GM21367 (cell line): Measurements from ENCODE around the gene SLC25A38.
"Not testable (repeated sequence)": the region's sequence is repeated elsewhere in the genome, so short reads cannot be mapped to it uniquely, and the experiment has no call there.

Source experiments
- ATAC-seq: cut with Tn5 transposase; IDR thresholded peaks from one replicate; pipeline ENCODE4 v1.9.1; 2021; ENCODE audit not compliant: unreplicated experiment

SLC25A38 gene

GRCh38 chr3:39383045-39383880, at the start of gene SLC25A38:
SLC25A38 (plus strand) TSS chr3:39383370; CDS start chr3:39383725, 355 bp downstream.
- peak; percentile 58 for ATAC-seq

- ATAC-seq: no peak
Observed at GRCh38 chr3:39333607-39334006, 49.6 kb upstream of the SLC25A38 start.

DNA sequence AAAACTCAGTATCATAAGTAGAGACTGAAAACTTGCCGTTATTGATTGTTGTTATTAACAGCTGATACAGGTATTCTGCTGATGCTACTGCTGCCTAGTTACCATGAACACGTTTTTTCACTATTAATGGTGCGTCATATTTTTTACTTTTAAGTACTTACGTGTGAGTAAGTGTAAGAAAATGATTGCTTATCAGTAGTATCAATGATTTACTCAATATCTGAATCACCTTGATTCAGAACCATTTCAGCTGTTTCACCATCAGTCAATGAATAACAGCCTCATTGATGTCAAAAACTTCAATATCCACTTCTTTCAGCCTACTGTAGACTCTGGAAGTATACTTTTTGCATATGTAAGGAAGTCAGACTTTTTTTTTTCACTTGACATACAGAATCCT, 49.0 kb upstream of the SLC25A38 start:
- ATAC-seq: no peak

DNA sequence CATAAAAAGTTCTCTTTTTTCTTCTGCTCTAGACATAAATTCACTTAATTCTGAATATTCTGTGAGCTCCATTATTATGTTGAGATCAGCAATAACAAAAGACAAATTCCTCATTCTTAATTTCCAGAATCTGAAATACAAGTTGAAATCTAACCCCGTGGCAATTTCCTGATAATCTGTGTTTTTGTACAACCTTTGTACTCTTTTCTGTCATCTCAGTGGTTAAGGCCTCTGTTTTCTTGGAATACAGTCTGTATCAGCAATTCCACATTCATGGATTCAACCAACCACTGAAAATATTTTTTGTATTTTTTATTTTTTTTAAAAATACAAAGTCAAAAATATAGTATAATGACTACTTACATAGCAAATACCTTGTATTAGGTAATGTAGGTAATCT, 45.0 kb upstream of the SLC25A38 start:
- ATAC-seq: no peak

DNA sequence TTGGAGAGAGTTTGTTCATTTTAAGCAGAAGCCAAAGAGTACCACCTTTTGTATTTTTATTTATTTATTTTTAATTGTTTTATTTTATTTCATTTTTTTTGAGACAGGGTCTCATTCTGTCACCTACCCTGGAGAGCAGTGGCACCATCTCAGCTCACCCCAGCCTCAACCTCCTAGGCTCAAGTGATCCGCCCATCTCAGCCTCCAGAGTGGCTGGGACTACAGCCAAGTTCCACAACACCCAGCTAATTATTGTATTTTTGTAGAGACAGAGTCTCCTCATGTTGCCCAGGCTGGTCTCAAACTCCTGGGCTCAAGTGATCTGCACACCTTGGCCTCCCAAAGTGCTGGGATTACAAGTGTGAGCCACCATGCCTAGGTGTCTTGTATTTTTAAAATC, 44.1 kb upstream of the SLC25A38 start:
- ATAC-seq: no peak

DNA sequence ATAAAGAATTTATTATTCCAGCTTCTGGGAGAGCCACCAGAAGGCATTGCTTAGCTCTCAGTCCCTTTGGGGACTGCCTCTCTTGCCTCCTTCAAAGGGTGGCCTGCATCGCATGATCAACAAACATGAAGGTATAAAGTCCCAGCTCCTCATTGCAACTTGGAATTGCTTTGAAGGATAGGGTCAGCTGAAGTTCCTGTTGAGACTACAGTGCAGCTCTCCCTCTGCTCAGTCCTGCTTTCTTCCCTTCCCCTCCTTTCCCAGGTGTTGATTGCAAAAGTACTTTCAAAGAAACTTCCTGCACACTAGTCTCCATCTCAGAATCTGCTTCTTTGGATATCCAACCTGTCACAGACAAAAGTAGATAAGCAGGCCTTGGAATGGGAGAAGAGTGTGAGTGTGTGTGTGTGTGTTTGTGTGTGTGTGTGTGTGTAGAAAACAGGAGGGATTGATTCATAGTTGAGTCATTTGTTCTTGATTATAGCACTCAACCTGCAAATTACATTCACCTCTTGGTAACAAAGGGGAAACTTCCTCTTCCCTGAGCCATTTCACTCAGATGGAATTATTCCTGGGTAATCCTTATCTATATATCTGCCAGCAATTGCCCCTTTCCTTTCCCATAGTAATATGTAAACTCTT, 40.0 kb upstream of the SLC25A38 start:
- ATAC-seq: no peak

GRCh38 chr3:39343760-39344159, 39.4 kb upstream of the SLC25A38 start:
- no peak for ATAC-seq

GRCh38 chr3:39344746-39345344, 38.3 kb upstream of the SLC25A38 start:
- ATAC-seq: no peak

GRCh38 chr3:39346785-39347585, 36.2 kb upstream of the SLC25A38 start:
- peak; percentile 77 for ATAC-seq

GRCh38 chr3:39347586-39347876, 35.6 kb upstream of the SLC25A38 start:
- no peak for ATAC-seq

- no peak for ATAC-seq
Observed at GRCh38 chr3:39349080-39349479, 34.1 kb upstream of the SLC25A38 start.

DNA sequence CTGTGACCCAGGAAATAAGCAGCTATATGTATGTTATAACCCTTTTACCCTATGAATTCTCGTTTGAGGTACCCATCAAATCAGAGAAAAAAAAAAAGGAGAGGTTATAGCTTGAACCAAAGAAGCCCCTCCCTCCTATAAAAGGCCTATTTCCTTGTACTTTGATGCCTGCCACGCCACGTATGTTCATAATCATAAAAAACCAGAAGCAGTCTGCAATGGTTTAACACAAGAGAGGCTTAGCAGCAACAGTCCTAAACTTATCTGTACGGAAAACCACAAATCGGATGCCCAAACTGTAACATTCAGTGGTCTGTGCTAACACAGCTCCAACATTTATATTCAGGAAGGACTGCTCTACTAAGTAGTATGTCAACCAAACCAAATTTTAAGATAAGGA, 32.5 kb upstream of the SLC25A38 start:
- no peak for ATAC-seq

DNA sequence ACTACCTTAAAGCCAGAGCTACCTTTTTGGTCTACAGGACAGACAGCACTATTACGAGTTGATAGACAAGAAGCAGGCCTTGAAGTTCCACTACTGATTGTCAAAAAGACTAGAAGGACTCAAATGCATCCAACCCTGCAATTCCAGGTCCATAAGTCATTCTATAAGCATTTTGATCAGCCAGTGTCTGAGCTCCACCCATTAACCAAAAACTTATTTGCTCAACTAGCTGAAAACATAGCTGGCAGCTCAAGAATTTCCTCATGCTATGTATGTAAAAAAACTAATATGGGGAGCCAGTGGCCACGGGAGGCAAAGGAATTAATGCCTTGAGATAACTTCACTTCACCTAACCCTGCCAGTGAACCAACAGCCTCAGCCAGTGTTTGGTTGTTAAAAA, 32.0 kb upstream of the SLC25A38 start:
- not testable (repeated sequence) for ATAC-seq

- not testable (repeated sequence) for ATAC-seq
Observed at GRCh38 chr3:39353168-39353927, 29.8 kb upstream of the SLC25A38 start.

DNA sequence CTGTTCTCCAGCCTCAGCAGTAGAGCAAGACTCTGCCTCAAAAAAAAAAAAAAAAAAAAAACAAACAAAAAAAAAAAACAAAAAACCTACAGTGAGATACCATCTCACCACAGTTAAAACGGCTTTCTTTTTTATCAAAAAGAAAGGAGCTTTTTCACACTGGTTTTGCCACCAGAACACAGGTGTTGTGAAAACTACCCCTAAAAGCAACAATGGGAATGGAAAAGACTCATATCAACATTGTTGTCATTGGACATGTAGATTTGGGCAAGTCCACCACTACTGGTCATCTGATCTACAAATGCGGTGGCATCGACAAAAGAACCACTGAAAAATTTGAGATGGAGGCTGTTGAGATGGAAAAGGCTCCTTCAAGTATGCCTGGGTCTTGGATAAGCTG, 24.8 kb upstream of the SLC25A38 start:
- ATAC-seq: no peak

DNA sequence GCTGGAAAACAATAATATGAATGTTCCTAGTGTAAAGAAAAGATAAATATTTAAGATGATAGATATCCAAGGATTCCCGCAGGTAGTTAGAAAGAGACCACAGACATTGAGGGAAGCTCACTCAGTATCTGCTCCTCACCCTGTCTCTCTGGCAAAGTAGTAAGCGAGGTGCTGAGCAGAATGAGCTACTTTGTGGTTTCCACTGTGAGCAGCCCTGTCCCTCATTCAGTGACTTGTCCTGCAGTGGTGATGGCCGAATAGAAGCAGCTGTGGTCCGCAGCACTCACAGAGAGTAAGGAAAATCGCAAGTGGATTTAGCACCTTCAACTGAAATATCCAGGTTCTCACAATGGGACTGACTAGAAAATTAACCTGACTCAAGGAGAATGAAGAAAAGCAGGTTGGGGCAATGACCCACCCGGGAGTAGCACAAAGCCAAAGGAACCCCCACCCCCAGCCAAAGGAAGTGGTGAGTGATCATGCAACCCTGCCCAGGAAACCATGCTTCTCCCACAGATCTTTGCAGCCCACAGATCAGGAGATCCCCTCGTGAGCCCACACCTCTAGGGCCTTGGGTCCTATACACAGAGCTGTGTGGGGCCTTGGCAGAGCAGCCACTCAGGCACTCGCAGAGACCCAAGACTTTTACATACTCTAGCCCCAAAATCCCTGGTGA, 21.8 kb upstream of the SLC25A38 start:
- ATAC-seq: no peak

DNA sequence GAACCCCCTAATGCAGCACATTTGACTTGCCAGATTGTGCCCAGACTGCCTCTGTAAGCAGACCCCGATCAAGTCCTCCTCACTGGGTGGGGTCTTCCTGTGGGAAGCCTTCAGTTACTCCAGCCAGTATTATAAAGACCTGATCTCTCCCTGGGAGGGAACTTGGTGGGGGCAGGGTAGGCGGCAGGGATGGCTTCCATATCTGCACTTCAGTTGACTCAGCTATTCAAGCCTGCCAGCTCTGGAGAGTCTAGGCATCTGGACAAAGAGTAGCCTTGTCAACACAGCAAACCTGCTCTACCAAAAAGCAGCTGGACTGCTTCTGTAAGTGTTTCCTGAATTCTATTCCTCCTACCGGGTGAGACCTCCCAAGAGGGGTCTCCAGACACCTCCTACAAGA, 21.0 kb upstream of the SLC25A38 start:
- ATAC-seq: no peak

DNA sequence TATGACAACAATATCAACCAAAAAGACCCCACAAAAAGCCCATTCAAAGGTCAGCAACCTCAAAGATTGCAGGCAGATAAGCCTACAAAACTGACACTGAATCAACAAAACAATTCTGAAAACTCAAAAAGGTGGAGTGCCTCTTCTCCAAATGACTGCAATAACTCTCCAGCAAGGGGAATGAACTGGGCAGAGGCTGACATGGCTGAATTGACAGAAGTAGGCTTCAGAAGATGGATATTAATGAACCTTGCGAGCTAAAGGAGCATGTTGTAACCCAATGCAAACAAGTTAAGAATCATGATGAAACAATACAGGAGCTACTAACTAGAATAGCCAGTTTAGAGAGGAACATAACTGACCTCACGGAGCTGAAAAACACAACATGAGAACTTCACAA, 20.4 kb upstream of the SLC25A38 start:
- ATAC-seq: no peak

DNA sequence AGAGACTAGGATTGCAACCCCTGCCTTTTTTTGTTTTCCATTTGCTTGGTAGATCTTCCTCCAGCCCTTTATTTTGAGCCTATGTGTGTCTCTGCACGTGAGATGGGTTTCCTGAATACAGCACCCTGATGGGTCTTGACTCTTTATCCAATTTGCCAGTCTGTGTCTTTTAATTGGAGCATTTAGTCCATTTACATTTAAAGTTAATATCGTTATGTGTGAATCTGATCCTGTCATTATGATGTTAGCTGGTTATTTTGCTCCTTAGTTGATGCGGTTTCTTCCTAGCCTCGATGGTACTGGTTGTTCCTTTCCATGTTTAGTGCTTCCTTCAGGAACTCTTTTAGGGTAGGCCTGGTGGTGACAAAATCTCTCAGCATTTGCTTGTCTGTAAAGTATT, 12.7 kb upstream of the SLC25A38 start:
- not testable (repeated sequence) for ATAC-seq

DNA sequence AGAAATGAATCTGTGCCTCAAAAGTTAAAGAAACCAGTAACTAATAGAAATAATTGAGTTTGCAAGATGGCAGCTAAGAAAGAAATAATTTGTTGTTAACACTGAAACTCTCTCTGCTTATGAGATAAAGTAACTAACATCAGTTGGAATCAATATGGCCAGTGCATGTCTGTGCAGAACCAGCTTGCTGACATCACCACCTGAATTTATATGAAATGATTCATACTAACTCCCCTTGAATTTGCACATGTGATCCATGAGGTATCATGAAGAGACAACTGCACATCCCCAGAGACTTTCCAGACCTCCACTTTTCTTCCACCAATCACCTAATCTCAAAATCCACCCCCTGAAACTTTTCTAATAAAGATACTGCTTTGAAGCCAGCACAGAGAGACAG, 10.3 kb upstream of the SLC25A38 start:
- no peak for ATAC-seq
